HG02885 (cell line): ENCODE results near the gene METTL26.
A peak's percentile ranks its signal among the peaks of the same experiment; 100 is the strongest.

Experiments used
- ATAC-seq: cut with Tn5 transposase; IDR thresholded peaks from one replicate; pipeline ENCODE4 v1.9.1; 2021; ENCODE audit warnings: mild to moderate bottlenecking; ENCODE audit not compliant: unreplicated experiment, poor library complexity

The METTL26 gene

GRCh38 chr16:660459-661183 lies 24.5 kb upstream of the METTL26 start:
- ATAC-seq, result peak; percentile 65

- no peak for ATAC-seq
These were observed 24.0 kb upstream of the METTL26 start for GRCh38 chr16:660132-660458.

- ATAC-seq, result no peak
These were observed 23.5 kb upstream of the METTL26 start for GRCh38 chr16:659618-660017.

- ATAC-seq, result no peak
These were observed 22.8 kb upstream of the METTL26 start for GRCh38 chr16:658679-659571.

GRCh38 chr16:657487-657886 lies 21.4 kb upstream of the METTL26 start:
- ATAC-seq, result no peak

- no peak for ATAC-seq
These were observed 17.9 kb upstream of the METTL26 start for GRCh38 chr16:654034-654433.

GRCh38 chr16:652454-653305 lies 16.6 kb upstream of the METTL26 start:
- no peak for ATAC-seq

- no peak for ATAC-seq
These were observed 15.7 kb upstream of the METTL26 start for GRCh38 chr16:651844-652243.

GRCh38 chr16:649631-650030 lies 13.5 kb upstream of the METTL26 start:
- peak; percentile 23 for ATAC-seq

- peak; percentile 79 for ATAC-seq
These were observed 12.9 kb upstream of the METTL26 start, which contains the start of gene WDR90 for GRCh38 chr16:648781-649589. Gene WDR90 (plus strand): TSS chr16:649365. CDS start chr16:649417, 52 bp downstream.

- no peak for ATAC-seq
These were observed 12.1 kb upstream of the METTL26 start for GRCh38 chr16:648071-648780.

GRCh38 chr16:647173-647902 lies 11.2 kb upstream of the METTL26 start:
- ATAC-seq, result no peak

GRCh38 chr16:646679-647172 lies 10.6 kb upstream of the METTL26 start:
- ATAC-seq, result no peak

- no peak for ATAC-seq
These were observed 10.0 kb upstream of the METTL26 start for GRCh38 chr16:645852-646678.

- ATAC-seq, result no peak
These were observed 8.5 kb upstream of the METTL26 start for GRCh38 chr16:644556-644955.

- ATAC-seq, result no peak
These were observed 6.9 kb upstream of the METTL26 start for GRCh38 chr16:643050-643368.

- ATAC-seq, result peak; percentile 50
These were observed 6.3 kb upstream of the METTL26 start for GRCh38 chr16:642189-643049.
